ENCODE data around the gene LDLRAD2. TPM values are rescaled to one million over a fixed set of nuclear protein-coding genes. Genes with fewer than 3 reads are reported as not detected.

LDLRAD2 gene
- total RNA-seq, 1 donor from 2014 or later: not detected

DNA sequence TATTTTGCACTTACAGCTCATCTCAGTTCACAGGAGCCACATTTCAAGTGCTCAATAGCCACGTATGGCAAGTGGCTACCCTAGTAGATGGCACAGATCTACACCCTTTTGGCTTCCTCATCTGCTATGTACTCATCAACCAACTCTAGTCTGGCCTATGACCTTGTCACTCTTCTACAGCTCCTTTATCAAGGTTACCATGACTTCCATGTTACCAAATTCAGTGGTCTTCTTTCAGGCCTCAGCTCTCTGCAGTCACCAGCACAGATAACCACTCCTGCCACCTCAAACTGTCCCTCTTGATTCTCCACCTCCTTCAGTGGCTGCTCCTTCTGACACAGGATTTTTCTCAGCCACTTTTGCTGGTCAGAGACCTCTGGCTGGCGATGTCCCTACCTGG lies 17.4 kb upstream of the LDLRAD2 start:
- no peak for DNase-seq (ENCODE audit: low spot score)
- H3K27ac Mint-ChIP-seq: no peak overlapping the region
- H3K27me3 Mint-ChIP-seq (ENCODE audit: insufficient read depth): peaks cover 2% of the 10 kb centered on the region
- H3K9me3 Mint-ChIP-seq: peaks cover 10% of the 10 kb centered on the region
- no peaks in the 10 kb centered on the region for H3K4me1 Mint-ChIP-seq (ENCODE audit: low read depth)
- H3K4me3 Mint-ChIP-seq: no peak overlapping the region
- no peaks in the 10 kb centered on the region for H3K36me3 Mint-ChIP-seq (ENCODE audit: low read depth)
- intact Hi-C loops (cut with micrococcal nuclease): no loop called here

DNA sequence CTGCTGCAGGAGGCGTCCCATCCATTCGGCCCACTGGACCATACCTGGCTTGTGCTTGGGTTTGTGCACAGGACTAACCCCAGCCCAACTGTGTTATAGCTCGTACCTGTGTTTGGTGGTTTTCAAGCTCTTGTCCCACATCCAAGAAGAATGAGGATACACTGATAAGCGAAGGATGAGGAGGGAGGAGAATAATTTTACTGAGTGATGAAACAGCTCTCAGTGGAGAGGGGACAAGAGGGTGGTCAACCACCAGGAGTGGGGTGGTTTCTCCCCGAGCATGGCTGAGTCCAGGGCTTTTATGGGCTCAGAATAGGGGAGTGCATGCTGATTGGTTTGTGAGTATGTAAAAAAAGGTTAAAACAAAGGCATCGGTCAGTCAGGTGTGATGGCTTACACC lies 17.0 kb upstream of the LDLRAD2 start:
- intact Hi-C loops (cut with micrococcal nuclease): no loop called here
- no peak for DNase-seq (ENCODE audit: low spot score)
- Mint-ChIP-seq H3K4me3 (no peak overlapping the region), H3K27ac (no peak overlapping the region), H3K9me3 (peaks cover 10% of the 10 kb centered on the region), H3K36me3 (ENCODE audit: low read depth) (no peaks in the 10 kb centered on the region), H3K4me1 (ENCODE audit: low read depth) (no peaks in the 10 kb centered on the region), H3K27me3 (ENCODE audit: insufficient read depth) (peaks cover 2% of the 10 kb centered on the region)

DNA sequence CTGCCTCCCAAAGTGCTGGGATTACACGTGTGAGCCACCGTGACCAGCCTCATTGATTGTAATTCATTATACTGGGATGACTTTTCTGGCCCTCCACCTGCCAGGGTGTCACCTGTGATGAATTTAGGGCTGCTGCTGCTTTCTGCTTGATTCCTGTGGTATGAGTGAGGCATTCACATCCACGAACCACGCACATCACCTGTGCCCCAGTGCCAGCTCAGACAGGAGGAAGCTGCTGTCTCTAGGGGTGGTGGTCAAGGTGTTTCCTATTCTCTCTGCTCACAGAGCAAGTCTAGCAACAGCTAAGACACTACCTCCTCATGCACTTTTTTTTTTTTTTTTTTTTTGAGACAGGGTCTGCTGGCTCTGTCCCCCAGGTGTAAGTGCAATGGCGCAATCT lies 12.3 kb upstream of the LDLRAD2 start:
- no peak overlapping the region for H3K27ac Mint-ChIP-seq

DNA sequence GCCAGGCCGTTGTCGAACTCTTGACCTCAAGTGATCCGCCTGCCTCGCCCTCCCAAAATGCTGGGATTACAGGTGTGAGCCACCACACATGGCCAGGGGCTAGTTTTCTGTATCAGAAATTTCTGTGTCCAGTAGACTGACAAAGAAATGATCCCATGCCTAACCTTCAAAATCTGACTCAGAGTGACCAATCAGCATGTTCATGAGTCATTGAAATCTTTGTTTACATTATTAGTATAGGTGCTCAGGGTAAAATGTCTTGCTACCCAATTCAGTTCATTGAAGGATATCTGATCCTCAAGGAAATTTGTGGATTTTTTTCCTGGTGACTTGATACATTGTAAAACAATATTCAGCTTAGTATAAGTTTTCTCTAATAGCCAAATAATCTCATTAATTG lies 11.0 kb upstream of the LDLRAD2 start:
- H3K9me3 Mint-ChIP-seq: no peaks in the 10 kb centered on the region
- intact Hi-C loops (cut with micrococcal nuclease): no loop called here
- H3K4me1 Mint-ChIP-seq (ENCODE audit: low read depth): no peaks in the 10 kb centered on the region
- no peaks in the 10 kb centered on the region for H3K36me3 Mint-ChIP-seq (ENCODE audit: low read depth)
- no peak overlapping the region for H3K4me3 Mint-ChIP-seq
- DNase-seq (ENCODE audit: low spot score): no peak
- H3K27ac Mint-ChIP-seq: no peak overlapping the region
- peaks cover 8% of the 10 kb centered on the region for H3K27me3 Mint-ChIP-seq (ENCODE audit: insufficient read depth)

More for the DNA sequence above, 12.3 kb upstream of the LDLRAD2 start:
- Mint-ChIP-seq H3K4me3 (no peak overlapping the region), H3K36me3 (ENCODE audit: low read depth) (no peaks in the 10 kb centered on the region), H3K27me3 (ENCODE audit: insufficient read depth) (peaks cover 8% of the 10 kb centered on the region), H3K9me3 (peaks cover 6% of the 10 kb centered on the region), H3K4me1 (ENCODE audit: low read depth) (no peaks in the 10 kb centered on the region)
- no peak for DNase-seq (ENCODE audit: low spot score)
- intact Hi-C loops (cut with micrococcal nuclease): no loop called here

DNA sequence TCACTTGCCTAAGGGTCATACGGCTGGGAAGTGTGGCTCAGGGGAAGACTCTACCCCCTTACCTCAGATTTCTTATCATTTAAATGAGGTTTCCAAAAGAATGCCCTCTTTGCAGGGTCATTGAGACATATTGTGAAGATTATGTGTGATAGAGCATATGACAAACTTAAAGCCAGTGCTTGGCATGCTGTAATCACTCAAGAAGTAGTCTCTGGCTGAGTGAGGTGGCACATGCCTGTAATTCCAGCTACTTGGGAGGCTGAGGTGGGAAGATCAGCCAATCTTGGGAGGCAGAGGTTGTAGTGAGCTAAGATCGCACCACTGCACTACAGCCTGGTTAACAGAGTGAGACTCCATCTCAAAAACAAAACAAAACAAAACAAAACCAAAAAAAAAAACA lies 7.5 kb upstream of the LDLRAD2 start:
- Mint-ChIP-seq H3K9me3 (no peaks in the 10 kb centered on the region), H3K4me1 (ENCODE audit: low read depth) (no peaks in the 10 kb centered on the region), H3K27me3 (ENCODE audit: insufficient read depth) (peaks cover 8% of the 10 kb centered on the region), H3K36me3 (ENCODE audit: low read depth) (no peaks in the 10 kb centered on the region), H3K4me3 (no peak overlapping the region), H3K27ac (no peak overlapping the region)
- intact Hi-C loops (cut with micrococcal nuclease): no loop called here
- no peak for DNase-seq (ENCODE audit: low spot score)

DNA sequence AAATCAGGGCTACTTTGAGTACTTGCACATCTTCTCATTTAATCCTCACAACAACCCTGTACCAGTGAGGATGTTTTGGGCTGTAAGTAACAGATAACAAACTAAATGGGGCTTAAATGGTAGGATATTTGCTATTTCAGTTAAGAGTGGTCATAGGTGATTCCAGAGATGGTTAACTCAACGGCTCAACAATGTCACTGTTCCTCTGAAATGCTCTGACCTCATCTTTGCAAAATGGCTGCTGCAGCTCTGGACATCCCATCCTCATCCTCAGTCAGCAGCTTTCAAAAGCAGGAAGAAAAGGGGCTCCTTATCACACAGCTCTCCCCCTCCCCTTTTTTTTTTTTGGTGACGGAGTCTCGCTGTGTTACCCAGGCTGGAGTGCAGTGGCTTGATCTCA lies 1.5 kb downstream of the LDLRAD2 start:
- Mint-ChIP-seq H3K4me1 (ENCODE audit: low read depth) (peaks cover 8% of the 10 kb centered on the region), H3K4me3 (no peak overlapping the region), H3K27ac (no peak overlapping the region), H3K9me3 (no peaks in the 10 kb centered on the region), H3K36me3 (ENCODE audit: low read depth) (no peaks in the 10 kb centered on the region), H3K27me3 (ENCODE audit: insufficient read depth) (peaks cover 20% of the 10 kb centered on the region)
- intact Hi-C loops (cut with micrococcal nuclease): loop anchor here (10.0 kb wide), 1 partner anchor 151 kb away; no protein-coding TSS in a partner anchor
- no peak for DNase-seq (ENCODE audit: low spot score)

DNA sequence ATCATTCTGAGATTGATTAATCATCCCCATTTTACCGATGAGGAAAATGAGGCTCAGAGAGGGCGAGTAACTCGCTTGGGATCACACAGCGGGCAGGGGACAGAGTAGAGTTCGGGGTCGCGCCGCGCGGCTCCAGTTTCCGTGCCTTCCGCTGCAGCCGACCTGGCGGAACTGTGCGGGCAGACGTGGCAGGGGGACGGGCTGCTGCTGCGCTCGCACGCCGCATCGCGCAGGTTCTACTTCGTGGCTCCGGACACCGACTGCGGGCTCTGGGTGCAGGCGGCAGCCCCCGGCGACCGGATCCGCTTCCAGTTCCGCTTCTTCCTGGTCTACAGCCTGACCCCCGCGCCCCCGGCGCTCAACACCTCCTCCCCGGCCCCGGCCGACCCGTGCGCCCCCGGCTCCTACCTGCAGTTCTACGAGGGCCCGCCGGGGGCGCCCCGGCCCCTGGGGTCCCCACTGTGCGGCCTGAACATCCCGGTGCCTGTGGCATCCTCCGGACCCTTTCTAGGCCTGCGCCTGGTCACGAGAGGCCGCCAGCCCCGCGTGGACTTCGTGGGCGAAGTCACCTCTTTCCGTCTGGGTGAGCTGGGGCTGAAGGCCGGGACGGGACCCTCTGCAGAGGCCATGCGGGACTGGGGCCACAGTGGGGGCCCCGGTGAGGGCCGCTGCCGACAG lies 2.3 kb downstream of the LDLRAD2 start:
- Mint-ChIP-seq H3K27ac (no peak overlapping the region), H3K36me3 (ENCODE audit: low read depth) (no peaks in the 10 kb centered on the region), H3K4me1 (ENCODE audit: low read depth) (peaks cover 11% of the 10 kb centered on the region), H3K4me3 (peak overlapping the region; percentile 30), H3K27me3 (ENCODE audit: insufficient read depth) (peaks cover 21% of the 10 kb centered on the region), H3K9me3 (no peaks in the 10 kb centered on the region)
- DNase-seq (ENCODE audit: low spot score): no peak
- intact Hi-C loops (cut with micrococcal nuclease): loop anchor here (10.0 kb wide), 1 partner anchor 150 kb away; no protein-coding TSS in a partner anchor

DNA sequence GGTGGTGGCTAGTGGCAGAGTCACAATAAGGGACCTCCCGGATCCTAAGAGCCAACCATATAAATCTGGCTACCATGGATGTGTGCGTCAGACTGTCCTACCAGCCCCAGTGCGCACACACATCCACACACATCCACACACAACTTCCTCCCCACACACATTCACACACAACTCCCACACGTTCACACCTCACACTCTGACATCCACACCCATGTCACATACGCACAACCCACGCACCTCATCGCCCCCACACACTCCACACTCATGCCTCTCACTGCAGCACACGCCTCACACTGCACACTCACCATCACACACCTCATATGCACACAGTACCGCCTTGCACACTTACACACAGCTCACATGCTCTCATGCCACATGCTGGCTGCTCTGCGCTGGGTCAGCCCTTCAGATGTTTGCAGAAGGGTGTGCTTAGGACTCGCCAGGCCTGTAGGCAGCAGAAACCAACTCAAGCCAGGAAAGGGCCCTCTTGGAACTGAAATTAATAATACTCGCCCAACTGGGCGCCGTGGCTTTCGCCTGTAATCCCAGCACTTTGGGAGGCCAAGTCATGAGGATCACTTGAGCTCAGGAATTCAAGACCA lies 3.0 kb downstream of the LDLRAD2 start:
- no peak overlapping the region for H3K27ac Mint-ChIP-seq
- DNase-seq (ENCODE audit: low spot score): no peak
- peaks cover 11% of the 10 kb centered on the region for H3K4me1 Mint-ChIP-seq (ENCODE audit: low read depth)
- intact Hi-C loops (cut with micrococcal nuclease): loop anchor here (10.0 kb wide), 1 partner anchor 150 kb away; no protein-coding TSS in a partner anchor
- no peaks in the 10 kb centered on the region for H3K9me3 Mint-ChIP-seq
- no peaks in the 10 kb centered on the region for H3K36me3 Mint-ChIP-seq (ENCODE audit: low read depth)
- H3K27me3 Mint-ChIP-seq (ENCODE audit: insufficient read depth): peaks cover 24% of the 10 kb centered on the region
- H3K4me3 Mint-ChIP-seq: peak overlapping the region; percentile 36

DNA sequence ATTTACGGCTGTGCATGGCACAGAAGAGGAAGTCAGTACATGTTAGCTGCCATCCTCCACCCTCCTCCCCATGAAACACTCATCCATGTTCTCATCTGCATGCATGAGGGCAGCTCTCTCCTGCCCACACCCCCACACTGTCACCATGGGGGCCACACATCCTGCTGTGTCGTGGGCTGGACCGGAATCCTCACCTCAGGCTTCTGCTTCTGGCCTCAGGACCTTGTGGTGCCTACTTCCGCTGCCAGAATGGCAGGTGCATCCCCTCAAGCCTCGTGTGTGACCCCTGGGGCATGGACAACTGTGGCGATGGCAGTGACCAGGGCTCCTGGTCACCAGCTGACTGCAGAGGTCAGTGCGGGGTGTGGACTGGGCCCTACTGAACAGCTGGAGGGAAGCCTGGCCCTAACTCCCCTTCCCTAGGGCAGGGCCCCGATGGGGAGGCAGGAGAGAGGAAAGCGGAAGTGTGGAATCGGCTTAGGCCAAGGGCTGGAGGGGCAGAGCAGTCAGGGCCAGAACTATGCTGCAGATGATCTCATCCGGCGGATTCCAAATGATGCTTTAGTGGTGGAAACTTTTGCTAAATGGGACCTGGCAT lies 3.8 kb downstream of the LDLRAD2 start:
- peaks cover 11% of the 10 kb centered on the region for H3K4me1 Mint-ChIP-seq (ENCODE audit: low read depth)
- H3K9me3 Mint-ChIP-seq: no peaks in the 10 kb centered on the region
- H3K36me3 Mint-ChIP-seq (ENCODE audit: low read depth): no peaks in the 10 kb centered on the region
- H3K27me3 Mint-ChIP-seq (ENCODE audit: insufficient read depth): peaks cover 24% of the 10 kb centered on the region
- DNase-seq (ENCODE audit: low spot score): no peak
- H3K27ac Mint-ChIP-seq: no peak overlapping the region
- intact Hi-C loops (cut with micrococcal nuclease): loop anchor here (10.0 kb wide), 1 partner anchor 149 kb away; no protein-coding TSS in a partner anchor
- no peak overlapping the region for H3K4me3 Mint-ChIP-seq

DNA sequence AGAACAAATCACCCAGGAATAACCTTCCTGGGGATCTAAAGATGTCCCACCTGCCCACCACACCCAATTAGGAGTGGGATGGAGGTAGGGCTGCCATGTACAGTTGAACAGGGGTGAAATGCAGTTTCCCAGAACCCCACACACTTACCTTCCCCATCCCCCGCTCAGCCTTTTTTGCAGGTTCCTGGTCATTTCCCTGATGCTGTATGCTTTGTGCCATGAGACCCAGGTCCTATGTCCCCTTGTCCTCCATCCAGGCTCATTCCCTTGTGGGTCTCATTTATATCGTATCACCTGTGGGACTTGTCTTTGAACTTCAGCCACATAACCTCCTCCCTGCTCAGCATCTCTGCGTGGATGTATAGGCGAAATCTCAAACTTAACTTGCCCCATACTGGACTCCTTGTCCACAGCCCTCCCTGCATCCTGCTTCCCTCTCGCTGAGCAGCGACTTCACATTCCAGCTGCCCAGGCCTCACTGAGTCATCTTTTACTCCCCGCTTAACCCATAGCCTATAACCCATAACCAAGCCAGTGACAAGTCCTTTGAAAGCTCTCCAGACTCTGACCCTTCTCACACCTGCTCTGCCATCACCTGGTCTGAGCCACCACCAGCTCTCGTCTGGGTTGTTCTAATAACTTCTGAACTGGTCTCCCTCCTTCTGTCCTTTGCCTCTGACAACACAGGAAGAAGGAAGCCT lies 4.7 kb downstream of the LDLRAD2 start:
- no peaks in the 10 kb centered on the region for H3K36me3 Mint-ChIP-seq (ENCODE audit: low read depth)
- intact Hi-C loops (cut with micrococcal nuclease): loop anchor here (10.0 kb wide), 1 partner anchor 148 kb away; no protein-coding TSS in a partner anchor
- DNase-seq (ENCODE audit: low spot score): no peak
- H3K9me3 Mint-ChIP-seq: no peaks in the 10 kb centered on the region
- H3K27me3 Mint-ChIP-seq (ENCODE audit: insufficient read depth): peaks cover 24% of the 10 kb centered on the region
- no peak overlapping the region for H3K4me3 Mint-ChIP-seq
- H3K27ac Mint-ChIP-seq: no peak overlapping the region
- H3K4me1 Mint-ChIP-seq (ENCODE audit: low read depth): peaks cover 11% of the 10 kb centered on the region

DNA sequence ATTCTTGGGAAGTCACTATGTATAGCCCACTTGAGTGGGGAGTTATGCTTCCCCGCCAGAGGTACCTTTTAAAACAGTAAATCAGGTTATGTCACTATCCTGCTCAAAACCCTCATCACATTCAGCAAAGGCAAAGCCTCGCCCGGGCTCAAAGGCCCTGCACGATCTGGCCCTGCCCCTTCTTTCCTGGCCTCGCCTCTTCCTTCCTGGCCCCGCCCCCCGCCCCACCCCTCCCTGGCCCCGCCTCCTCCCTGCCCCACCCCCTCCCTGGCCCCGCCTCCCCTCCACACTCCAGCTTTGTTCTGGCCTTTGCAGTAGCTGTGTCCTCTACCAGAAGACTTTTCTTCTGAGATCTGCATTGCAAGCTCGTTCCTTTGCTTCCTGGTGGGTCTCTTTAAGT lies 6.6 kb downstream of the LDLRAD2 start:
- intact Hi-C loops (cut with micrococcal nuclease): loop anchor here (1.0 to 10.0 kb wide), 2 partner anchors 35 to 146 kb away; partner anchors contain the start of gene USP48
- peaks cover 11% of the 10 kb centered on the region for H3K4me1 Mint-ChIP-seq (ENCODE audit: low read depth)
- H3K27ac Mint-ChIP-seq: no peak overlapping the region
- no peaks in the 10 kb centered on the region for H3K36me3 Mint-ChIP-seq (ENCODE audit: low read depth)
- no peaks in the 10 kb centered on the region for H3K9me3 Mint-ChIP-seq
- DNase-seq (ENCODE audit: low spot score): peak; percentile 17
- H3K4me3 Mint-ChIP-seq: no peak overlapping the region
- H3K27me3 Mint-ChIP-seq (ENCODE audit: insufficient read depth): peaks cover 12% of the 10 kb centered on the region

DNA sequence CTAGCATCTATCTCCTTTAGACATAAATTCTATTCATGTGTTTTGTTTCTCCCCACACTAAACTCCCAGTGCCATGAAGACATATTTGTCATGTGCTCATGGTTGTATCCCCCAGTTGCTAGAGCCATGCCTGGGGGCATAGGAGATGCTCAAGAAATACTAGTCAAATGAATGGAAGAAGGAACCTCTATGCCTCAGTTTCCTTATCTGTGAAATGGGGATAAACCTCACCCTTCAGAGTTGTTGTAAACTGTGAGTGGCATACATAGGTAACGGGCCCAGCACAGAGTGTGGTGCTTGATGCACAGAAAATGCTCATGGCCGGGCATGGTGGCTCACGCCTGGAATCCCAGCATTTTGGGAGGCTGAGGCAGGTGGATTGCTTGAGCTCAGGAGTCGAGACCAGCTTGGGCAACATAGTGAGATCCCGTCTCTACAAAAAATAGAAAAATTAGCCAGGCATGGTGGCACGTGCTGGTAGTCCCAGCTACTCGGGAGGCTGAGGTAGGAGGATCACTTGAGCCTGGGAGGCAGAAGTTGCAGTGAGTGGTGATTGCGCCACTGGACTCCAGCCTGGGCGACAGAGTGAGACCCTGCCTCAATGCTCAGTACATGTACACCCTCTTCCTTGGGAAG lies 8.7 kb downstream of the LDLRAD2 start:
- no peak overlapping the region for H3K27ac Mint-ChIP-seq
- peaks cover 5% of the 10 kb centered on the region for H3K4me1 Mint-ChIP-seq (ENCODE audit: low read depth)
- no peaks in the 10 kb centered on the region for H3K36me3 Mint-ChIP-seq (ENCODE audit: low read depth)
- intact Hi-C loops (cut with micrococcal nuclease): no loop called here
- DNase-seq (ENCODE audit: low spot score): no peak
- H3K4me3 Mint-ChIP-seq: no peak overlapping the region
- peaks cover 5% of the 10 kb centered on the region for H3K27me3 Mint-ChIP-seq (ENCODE audit: insufficient read depth)
- H3K9me3 Mint-ChIP-seq: no peaks in the 10 kb centered on the region
